Cardiac septum (tissue), 1 donor: Measurements from ENCODE around the gene TCP11. TPM values are rescaled to one million over a fixed set of nuclear protein-coding genes. Genes with fewer than 3 reads are reported as not detected.

ENCODE experiments used
- DNase-seq: peaks from one replicate; pipeline ENCODE4 v3.0.0-alpha.2; 2020; ENCODE audit warnings: low spot score
- intact Hi-C: fragments of 100-400 bp; cut with DNase I; formaldehyde crosslinking; loops from one replicate; pipeline ENCODE4 v1.14.0; 2022
- total RNA-seq: library from RNA; stranded (reverse); fragmentation: NEBNext Ultra II Directional; extraction: Animal tissue kit (Norgen Biotek cat#: 25700); gene quantifications from one replicate; pipeline ENCODE4 v1.2.1, GENCODE V29; 2021
- donor health status: DM: no; HTN: no; CAD: no.

Gene TCP11
- total RNA-seq, 1 donor from 2014 or later: not detected

GRCh38 chr6:35085359-35086281 is 55.5 kb downstream of the TCP11 start:
- DNase-seq: no peak
- intact Hi-C loops: no loop called here

GRCh38 chr6:35084511-35085203 is 56.5 kb downstream of the TCP11 start:
- DNase-seq: no peak
- intact Hi-C loops: no loop called here

- intact Hi-C loops: no loop called here
- DNase-seq: no peak
Observed at GRCh38 chr6:35084041-35084491, 57.1 kb downstream of the TCP11 start.

- intact Hi-C loops: no loop called here
Observed at GRCh38 chr6:35083507-35083906, 57.6 kb downstream of the TCP11 start.

GRCh38 chr6:35082733-35083403 is 58.3 kb downstream of the TCP11 start:
- intact Hi-C loops: no loop called here
- no peak for DNase-seq

More at GRCh38 chr6:35083507-35083906, 57.6 kb downstream of the TCP11 start:
- no peak for DNase-seq

- DNase-seq: no peak
- intact Hi-C loops: no loop called here
Observed at GRCh38 chr6:35082046-35082732, 59.0 kb downstream of the TCP11 start.

GRCh38 chr6:35081426-35081851 is 59.7 kb downstream of the TCP11 start:
- intact Hi-C loops: no loop called here
- peak; percentile 59 for DNase-seq

- intact Hi-C loops: no loop called here
- peak; percentile 69 for DNase-seq
Observed at GRCh38 chr6:35080821-35081425, 60.2 kb downstream of the TCP11 start.

- DNase-seq: peak; percentile 27
- intact Hi-C loops: no loop called here
Observed at GRCh38 chr6:35080016-35080680, 61.0 kb downstream of the TCP11 start.

GRCh38 chr6:35079311-35080000 is 61.7 kb downstream of the TCP11 start:
- DNase-seq: peak; percentile 67
- intact Hi-C loops: no loop called here

GRCh38 chr6:35078896-35079295 is 62.2 kb downstream of the TCP11 start:
- DNase-seq: peak; percentile 46

GRCh38 chr6:35078226-35078850 is 62.8 kb downstream of the TCP11 start:
- intact Hi-C loops: no loop called here

More at GRCh38 chr6:35078896-35079295, 62.2 kb downstream of the TCP11 start:
- intact Hi-C loops: no loop called here

GRCh38 chr6:35077713-35078105 is 63.4 kb downstream of the TCP11 start:
- intact Hi-C loops: no loop called here
- peak; percentile 31 for DNase-seq

More at GRCh38 chr6:35078226-35078850, 62.8 kb downstream of the TCP11 start:
- peak; percentile 43 for DNase-seq

- intact Hi-C loops: no loop called here
- DNase-seq: peak; percentile 66
Observed at GRCh38 chr6:35076997-35077712, 64.0 kb downstream of the TCP11 start.

GRCh38 chr6:35073766-35074471 is 67.2 kb downstream of the TCP11 start:
- intact Hi-C loops: no loop called here
- peak; percentile 68 for DNase-seq

GRCh38 chr6:35073211-35073610 is 67.9 kb downstream of the TCP11 start:
- intact Hi-C loops: no loop called here
- no peak for DNase-seq
